GM12892 (cell line): ENCODE data around the gene PTPN23.

Source experiments
- POLR2A ChIP-seq: IDR thresholded peaks from 2 replicates; pipeline ENCODE4 v1.6.1; 2011; ENCODE audit warnings: low read depth, low read length, control low read depth
- POLR2AphosphoS5 ChIP-seq: IDR thresholded peaks from 2 replicates; pipeline ENCODE4 v1.6.1; 2011; ENCODE audit warnings: low read depth, low read length, control low read depth
- TAF1 ChIP-seq: IDR thresholded peaks from 2 replicates; pipeline ENCODE4 v1.6.1; 2011; ENCODE audit warnings: low read depth, mild to moderate bottlenecking, control low read depth, low read length, borderline replicate concordance

DNA sequence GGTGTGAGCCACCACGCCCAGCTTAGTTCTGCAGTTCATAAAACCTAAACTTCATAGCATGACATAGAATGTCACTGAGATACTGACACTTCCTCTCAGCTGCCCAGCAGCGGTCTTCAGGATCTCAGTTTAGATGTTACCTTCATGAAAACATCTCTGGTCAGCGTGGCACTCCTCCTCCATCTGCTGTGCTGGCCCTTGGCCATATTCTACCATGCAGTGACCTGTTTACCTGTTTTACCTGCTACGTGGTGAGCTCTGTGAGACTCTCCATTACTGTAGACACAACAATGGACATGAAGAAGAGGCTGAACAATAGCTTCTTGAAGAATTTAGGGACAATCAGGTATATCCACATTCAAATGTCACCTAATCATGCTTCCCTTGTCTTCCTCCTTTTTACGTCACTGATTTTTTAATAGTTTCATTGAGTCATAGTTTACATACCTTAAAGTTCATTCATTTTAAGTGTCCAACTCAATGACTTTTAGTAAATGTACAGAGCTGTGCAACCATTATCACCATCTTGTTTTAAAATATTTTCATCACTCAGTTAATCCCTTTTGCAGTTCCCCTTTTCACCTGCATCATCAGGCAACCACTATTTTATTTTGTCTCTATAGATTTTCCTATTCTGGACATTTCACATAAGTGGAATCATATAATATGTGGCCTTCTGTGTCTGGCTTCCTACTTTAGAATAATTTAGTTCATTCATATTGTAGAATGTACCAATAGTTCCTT lies 32.2 kb upstream of the PTPN23 start:
- TF ChIP-seq POLR2A (no peak), POLR2AphosphoS5 (no peak), TAF1 (no peak)
